GM12892 (cell line): Measurements from ENCODE around the gene TIMM50.

ENCODE experiments used
- POLR2AphosphoS5 ChIP-seq: IDR thresholded peaks from 2 replicates; pipeline ENCODE4 v1.6.1; 2011; ENCODE audit warnings: low read depth, low read length, control low read depth
- TAF1 ChIP-seq: IDR thresholded peaks from 2 replicates; pipeline ENCODE4 v1.6.1; 2011; ENCODE audit warnings: low read depth, mild to moderate bottlenecking, control low read depth, low read length, borderline replicate concordance

GRCh38 chr19:39531834-39532232, 51.2 kb downstream of the TIMM50 start:
- TF ChIP-seq TAF1 (no peak), POLR2AphosphoS5 (no peak; the same call in 1 of the 2 replicates)
